ENCODE results near the gene DENND5B. TPM values are rescaled to one million over a fixed set of nuclear protein-coding genes. Genes with fewer than 3 reads are reported as not detected.
"Not testable (repeated sequence)": the region's sequence is repeated elsewhere in the genome, so short reads cannot be mapped to it uniquely, and the experiment has no call there.

The DENND5B gene
- total and polyA plus RNA-seq, 5 donors, result 9.6 to 38.7 (median 37.1) TPM

DNA sequence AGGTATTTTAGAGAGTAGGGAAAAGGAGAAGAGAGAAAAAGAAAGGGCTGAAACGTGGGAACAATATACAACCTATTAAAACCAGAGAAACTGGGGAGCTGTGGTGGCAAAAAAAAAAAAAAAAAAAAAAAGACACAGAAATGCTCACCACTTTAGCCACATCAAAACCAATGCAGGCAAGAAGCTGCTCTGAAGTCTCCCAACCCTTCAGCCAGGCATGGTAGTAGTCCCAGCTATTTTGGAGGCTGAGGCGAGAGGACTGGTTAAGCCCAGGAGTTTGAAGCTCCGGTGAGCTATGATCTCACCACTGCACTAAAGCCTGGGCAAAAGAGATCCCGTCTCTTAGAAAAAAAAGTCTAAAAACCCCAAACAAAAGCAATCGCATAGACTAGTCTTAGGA is 33.2 kb downstream of the DENND5B start:
- Histone ChIP-seq H3K4me3 (ENCODE audit: low read length) (no peak overlapping the region), H3K4me1 (ENCODE audit: control insufficient read depth, insufficient read depth, low read length) (no peaks in the 10 kb centered on the region), H3K27ac (ENCODE audit: low read length) (no peak overlapping the region), H3K9me3 (ENCODE audit: control insufficient read depth, low read length) (no peaks in the 10 kb centered on the region), H3K27me3 (ENCODE audit: control insufficient read depth, insufficient read depth) (no peaks in the 10 kb centered on the region)
- no peak for DNase-seq
- intact Hi-C loops (cut with DNase I), result no loop called here
- ATAC-seq, result no peak
- WGBS, result 91% methylated on average over 5 of the region's 5 CpGs

DNA sequence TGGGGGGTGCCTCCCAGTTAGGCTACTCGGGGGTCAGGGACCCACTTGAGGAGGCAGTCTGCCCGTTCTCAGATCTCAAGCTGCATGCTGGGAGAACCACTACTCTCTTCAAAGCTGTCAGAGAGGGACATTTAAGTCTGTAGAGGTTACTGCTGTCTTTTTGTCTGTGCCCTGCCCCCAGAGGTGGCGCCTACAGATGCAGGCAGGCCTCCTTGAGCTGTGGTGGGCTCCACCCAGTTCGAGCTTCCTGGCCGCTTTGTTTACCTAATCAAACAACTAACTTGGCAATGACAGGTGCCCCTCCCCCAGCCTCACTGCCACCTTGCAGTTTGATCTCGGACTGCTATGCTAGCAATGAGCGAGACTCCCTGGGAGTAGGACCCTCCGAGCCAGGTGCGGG is 35.5 kb downstream of the DENND5B start:
- H3K27ac ChIP-seq (ENCODE audit: low read length); H3K27me3 ChIP-seq (ENCODE audit: control insufficient read depth, insufficient read depth); H3K4me3 ChIP-seq (ENCODE audit: low read length); DNase-seq; intact Hi-C loops (cut with DNase I); ATAC-seq; H3K4me1 ChIP-seq (ENCODE audit: control insufficient read depth, insufficient read depth, low read length); H3K9me3 ChIP-seq (ENCODE audit: control insufficient read depth, low read length): not testable (repeated sequence)
- WGBS, result 97% methylated on average over 7 of the region's 9 CpGs

DNA sequence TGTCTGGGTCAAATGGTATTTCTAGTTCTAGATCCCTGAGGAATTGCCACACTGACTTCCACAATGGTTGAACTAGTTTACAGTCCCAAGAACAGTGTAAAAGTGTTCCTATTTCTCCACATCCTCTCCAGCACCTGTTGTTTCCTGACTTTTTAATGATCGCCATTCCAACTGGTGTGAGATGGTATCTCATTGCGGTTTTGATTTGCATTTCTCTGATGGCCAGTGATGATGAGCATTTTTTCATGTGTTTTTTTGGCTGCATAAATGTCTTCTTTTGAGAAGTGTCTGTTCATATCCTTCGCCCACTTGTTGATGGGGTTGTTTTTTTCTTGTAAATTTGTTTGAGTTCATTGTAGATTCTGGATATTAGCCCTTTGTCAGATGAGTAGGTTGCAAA is 40.3 kb downstream of the DENND5B start:
- H3K9me3 ChIP-seq (ENCODE audit: control insufficient read depth, low read length); H3K27ac ChIP-seq (ENCODE audit: low read length); H3K4me1 ChIP-seq (ENCODE audit: control insufficient read depth, insufficient read depth, low read length); DNase-seq; ATAC-seq; H3K27me3 ChIP-seq (ENCODE audit: control insufficient read depth, insufficient read depth); H3K4me3 ChIP-seq (ENCODE audit: low read length); intact Hi-C loops (cut with DNase I): not testable (repeated sequence)
- 87% methylated on average over 3 of the region's 3 CpGs for WGBS

DNA sequence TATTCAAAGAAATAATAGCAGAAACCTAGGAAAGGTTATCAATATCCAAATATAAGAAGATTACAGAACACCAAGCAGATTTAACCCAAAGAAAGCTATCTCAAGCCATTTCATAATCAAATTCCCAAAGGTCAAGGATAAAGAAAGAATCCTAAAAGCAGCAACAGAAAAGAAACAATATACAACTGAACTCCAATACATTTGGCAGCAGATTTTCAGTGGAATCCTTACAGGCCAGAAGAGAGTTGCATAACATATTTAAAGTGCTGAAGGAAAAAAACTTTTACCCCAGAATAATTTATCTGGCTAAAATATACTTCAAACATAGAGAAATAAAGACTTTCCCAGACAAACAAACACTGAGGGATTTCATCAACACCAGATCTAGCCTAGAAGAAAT is 54.3 kb downstream of the DENND5B start:
- Histone ChIP-seq H3K27ac (ENCODE audit: low read length) (no peak overlapping the region), H3K4me1 (ENCODE audit: control insufficient read depth, insufficient read depth, low read length) (peaks cover 3% of the 10 kb centered on the region), H3K4me3 (ENCODE audit: low read length) (no peak overlapping the region), H3K9me3 (ENCODE audit: control insufficient read depth, low read length) (no peaks in the 10 kb centered on the region), H3K27me3 (ENCODE audit: control insufficient read depth, insufficient read depth) (no peaks in the 10 kb centered on the region)
- ATAC-seq (no peak), DNase-seq (no peak)
- intact Hi-C loops (cut with DNase I), result no loop called here

DNA sequence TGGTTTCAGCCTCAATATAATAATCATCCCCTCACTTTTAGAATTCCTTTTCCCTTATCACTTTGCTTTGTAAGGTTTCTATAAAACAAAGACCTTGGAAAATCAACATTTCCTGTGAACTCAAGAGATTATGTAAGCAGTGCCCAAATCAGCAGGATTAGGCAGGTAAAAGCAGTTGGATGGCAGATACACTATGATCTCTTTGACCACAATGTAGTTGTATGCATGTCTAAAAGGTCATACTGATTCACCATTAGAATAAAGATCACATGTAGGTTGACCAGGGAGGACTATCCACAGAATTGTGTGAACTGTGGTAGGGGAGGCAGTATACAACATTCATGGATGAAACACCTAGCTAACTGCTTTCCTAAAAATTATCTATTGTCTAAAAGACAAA is 57.5 kb downstream of the DENND5B start:
- H3K27ac ChIP-seq (ENCODE audit: low read length), result no peak overlapping the region
- no peaks in the 10 kb centered on the region for H3K27me3 ChIP-seq (ENCODE audit: control insufficient read depth, insufficient read depth)
- no peak for ATAC-seq
- H3K4me3 ChIP-seq (ENCODE audit: low read length), result no peak overlapping the region
- peaks cover 3% of the 10 kb centered on the region for H3K4me1 ChIP-seq (ENCODE audit: control insufficient read depth, insufficient read depth, low read length)
- no peak for DNase-seq
- intact Hi-C loops (cut with DNase I), result no loop called here
- H3K9me3 ChIP-seq (ENCODE audit: control insufficient read depth, low read length), result no peaks in the 10 kb centered on the region

DNA sequence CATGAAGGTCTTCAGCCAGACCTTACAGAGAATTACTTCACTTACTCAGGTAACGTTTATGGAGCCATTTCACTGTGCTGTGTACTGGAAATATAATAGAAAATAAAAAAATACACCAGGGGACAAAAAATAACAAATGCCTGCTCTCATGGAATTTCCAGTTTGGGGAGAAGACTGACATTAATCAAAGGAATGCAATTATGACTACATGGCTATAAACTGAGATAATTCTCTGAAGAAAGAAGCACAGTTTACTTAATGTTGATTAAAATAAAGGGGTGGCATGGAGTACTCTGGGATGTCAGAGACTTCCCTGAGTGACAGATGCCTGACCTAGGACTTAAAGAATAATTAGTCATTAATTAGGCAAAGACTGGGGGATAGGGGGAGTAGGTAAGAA is 59.0 kb downstream of the DENND5B start:
- 70% methylated on average over 1 of the region's 1 CpG for WGBS
- intact Hi-C loops (cut with DNase I), result no loop called here
- Histone ChIP-seq H3K4me1 (ENCODE audit: control insufficient read depth, insufficient read depth, low read length) (peaks cover 6% of the 10 kb centered on the region), H3K4me3 (ENCODE audit: low read length) (no peak overlapping the region), H3K9me3 (ENCODE audit: control insufficient read depth, low read length) (no peaks in the 10 kb centered on the region), H3K27ac (ENCODE audit: low read length) (no peak overlapping the region), H3K27me3 (ENCODE audit: control insufficient read depth, insufficient read depth) (no peaks in the 10 kb centered on the region)
- DNase-seq (no peak), ATAC-seq (no peak)

DNA sequence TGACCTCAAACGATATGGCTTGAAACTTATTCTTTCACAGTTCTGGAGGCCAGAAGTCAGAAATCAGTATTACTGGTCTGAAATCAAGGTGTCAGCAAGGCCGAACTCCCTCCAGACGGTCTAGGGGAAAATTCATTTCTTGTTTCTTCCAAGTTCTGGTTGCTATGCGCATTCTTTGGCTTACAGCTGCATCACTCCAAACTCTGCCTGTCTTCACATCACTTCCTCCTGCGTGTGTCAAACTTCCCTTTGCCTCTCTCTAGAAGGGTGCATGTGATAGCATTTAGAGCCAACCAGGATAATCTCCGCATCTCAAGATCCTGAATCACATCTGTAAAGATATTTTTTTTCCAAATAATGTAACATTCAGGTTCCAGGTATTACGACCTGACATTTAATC is 62.8 kb downstream of the DENND5B start:
- Histone ChIP-seq H3K4me1 (ENCODE audit: control insufficient read depth, insufficient read depth, low read length) (peaks cover 7% of the 10 kb centered on the region), H3K27me3 (ENCODE audit: control insufficient read depth, insufficient read depth) (no peaks in the 10 kb centered on the region), H3K27ac (ENCODE audit: low read length) (no peak overlapping the region), H3K4me3 (ENCODE audit: low read length) (no peak overlapping the region), H3K9me3 (ENCODE audit: control insufficient read depth, low read length) (no peaks in the 10 kb centered on the region)
- ATAC-seq (no peak), DNase-seq (no peak)
- intact Hi-C loops (cut with DNase I), result no loop called here
- WGBS, result 93% methylated on average over 7 of the region's 7 CpGs

DNA sequence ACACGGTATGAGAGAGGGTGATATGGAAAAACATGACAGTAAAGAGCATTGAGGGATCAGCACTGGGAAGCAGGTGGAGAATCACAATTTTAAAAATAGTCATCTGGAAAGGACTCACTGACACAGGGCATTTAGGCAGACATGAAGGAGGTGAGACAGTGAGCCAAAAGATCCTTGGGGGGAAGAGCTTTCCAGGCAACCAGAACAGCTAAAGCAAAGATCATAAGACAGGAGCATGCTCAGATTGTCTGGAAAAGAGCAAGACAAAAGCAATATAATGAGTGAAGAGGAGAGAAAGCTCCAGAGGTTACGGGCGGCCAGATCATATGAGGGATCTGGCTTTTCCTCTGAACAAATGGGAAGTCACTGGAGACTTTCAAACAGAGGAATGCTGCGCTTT is 63.9 kb downstream of the DENND5B start:
- no peaks in the 10 kb centered on the region for H3K9me3 ChIP-seq (ENCODE audit: control insufficient read depth, low read length)
- ATAC-seq, result peak; percentile 39 to 50
- DNase-seq, result no peak
- no peaks in the 10 kb centered on the region for H3K27me3 ChIP-seq (ENCODE audit: control insufficient read depth, insufficient read depth)
- WGBS, result 88% methylated on average over 4 of the region's 4 CpGs
- intact Hi-C loops (cut with DNase I), result no loop called here
- H3K4me3 ChIP-seq (ENCODE audit: low read length), result peak overlapping the region; percentile 10
- H3K4me1 ChIP-seq (ENCODE audit: control insufficient read depth, insufficient read depth, low read length), result peaks cover 7% of the 10 kb centered on the region
- H3K27ac ChIP-seq (ENCODE audit: low read length), result peak overlapping the region; percentile 68

DNA sequence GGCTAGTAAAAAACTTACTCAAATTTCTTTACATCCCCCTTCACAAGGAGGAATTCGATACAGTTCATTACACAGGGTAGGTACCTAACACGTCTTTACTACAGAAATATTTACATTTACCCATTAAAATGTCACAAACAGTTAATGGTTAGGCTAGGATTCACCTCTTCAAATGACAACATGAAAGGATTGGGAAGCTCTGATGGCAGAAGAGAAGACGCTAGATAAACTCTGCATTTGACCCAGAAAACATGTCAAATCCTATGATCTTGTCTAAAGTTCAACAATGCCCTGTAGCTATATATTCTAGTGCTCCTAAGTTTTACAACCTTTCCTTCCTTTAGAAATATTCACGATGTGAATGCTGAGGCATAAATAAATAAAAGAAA is 64.8 kb downstream of the DENND5B start:
- H3K4me1 ChIP-seq (ENCODE audit: control insufficient read depth, insufficient read depth, low read length), result peaks cover 7% of the 10 kb centered on the region
- no peaks in the 10 kb centered on the region for H3K27me3 ChIP-seq (ENCODE audit: control insufficient read depth, insufficient read depth)
- H3K9me3 ChIP-seq (ENCODE audit: control insufficient read depth, low read length), result no peaks in the 10 kb centered on the region
- H3K27ac ChIP-seq (ENCODE audit: low read length), result no peak overlapping the region
- ATAC-seq (no peak), DNase-seq (no peak)
- 67% methylated on average over 4 of the region's 4 CpGs for WGBS
- no peak overlapping the region for H3K4me3 ChIP-seq (ENCODE audit: low read length)
- intact Hi-C loops (cut with DNase I), result no loop called here

DNA sequence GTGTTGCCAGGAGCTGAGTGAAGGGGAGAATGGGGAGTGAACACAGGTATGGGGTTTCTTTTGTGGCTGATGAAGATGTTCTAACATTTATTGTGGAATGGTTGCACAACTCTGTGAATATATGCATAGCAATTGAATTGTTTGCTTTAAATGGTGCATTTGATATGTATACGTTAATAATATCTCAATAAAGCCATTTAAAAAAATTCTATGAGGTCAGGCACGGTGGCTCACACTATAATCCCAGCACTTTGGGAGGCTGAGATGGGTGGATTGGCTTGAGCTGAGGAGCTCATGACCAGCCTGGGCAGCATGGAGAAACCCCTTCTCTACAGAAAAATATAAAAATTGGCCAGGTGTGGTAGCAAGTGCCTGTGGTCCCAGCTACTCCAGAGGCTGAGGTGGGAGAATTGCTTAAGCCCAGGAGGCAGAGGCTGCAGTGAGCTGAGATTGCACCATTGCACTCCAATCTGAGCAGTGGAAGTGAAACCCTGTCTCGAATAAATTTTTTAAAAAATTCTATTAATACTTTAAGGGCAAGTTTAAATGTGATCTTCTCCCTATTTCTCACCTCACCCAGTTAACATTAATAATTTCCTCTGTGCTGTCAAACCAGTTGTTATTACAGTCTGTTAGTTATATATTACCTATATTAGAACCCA is 65.3 kb downstream of the DENND5B start:
- Histone ChIP-seq H3K4me3 (ENCODE audit: low read length) (no peak overlapping the region), H3K27me3 (ENCODE audit: control insufficient read depth, insufficient read depth) (no peaks in the 10 kb centered on the region), H3K27ac (ENCODE audit: low read length) (no peak overlapping the region), H3K4me1 (ENCODE audit: control insufficient read depth, insufficient read depth, low read length) (peaks cover 7% of the 10 kb centered on the region), H3K9me3 (ENCODE audit: control insufficient read depth, low read length) (no peaks in the 10 kb centered on the region)
- DNase-seq (no peak), ATAC-seq (no peak)
- 90% methylated on average over 3 of the region's 3 CpGs for WGBS
- intact Hi-C loops (cut with DNase I), result no loop called here

DNA sequence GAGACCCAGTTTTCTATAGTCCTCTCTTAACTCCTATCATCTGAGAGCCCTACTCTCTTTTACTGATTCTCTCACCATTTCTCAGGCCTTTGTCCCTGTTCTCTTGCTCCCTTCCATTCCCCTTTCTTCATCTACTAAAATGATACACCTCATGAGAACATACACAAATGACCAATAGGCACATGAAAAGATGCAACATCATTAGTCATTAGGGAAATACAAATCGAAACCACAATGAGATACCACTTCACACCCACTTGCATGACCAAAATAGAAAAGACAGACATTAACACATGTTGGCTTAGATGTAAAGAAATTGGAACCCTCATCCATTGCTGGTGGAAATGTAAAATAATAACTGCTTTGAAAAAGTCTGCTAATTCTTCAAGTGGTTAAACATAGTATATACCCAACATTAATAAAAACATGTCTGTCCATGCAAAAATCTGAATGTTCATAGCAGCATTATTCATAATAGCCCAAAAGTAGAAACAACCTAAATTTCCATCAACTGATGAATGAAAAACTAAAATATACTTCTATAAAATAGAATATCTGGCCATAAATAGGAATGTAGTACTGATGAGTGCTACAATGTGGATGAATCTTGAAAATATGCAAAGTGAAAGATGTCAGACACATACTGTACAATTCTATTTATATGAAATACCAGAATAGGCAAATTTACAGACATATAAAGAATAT is 66.0 kb downstream of the DENND5B start:
- H3K9me3 ChIP-seq (ENCODE audit: control insufficient read depth, low read length), result no peaks in the 10 kb centered on the region
- peaks cover 7% of the 10 kb centered on the region for H3K4me1 ChIP-seq (ENCODE audit: control insufficient read depth, insufficient read depth, low read length)
- no peak for DNase-seq
- no peak overlapping the region for H3K27ac ChIP-seq (ENCODE audit: low read length)
- ATAC-seq, result no peak
- no peak overlapping the region for H3K4me3 ChIP-seq (ENCODE audit: low read length)
- intact Hi-C loops (cut with DNase I), result no loop called here
- WGBS, result 33% methylated on average over 1 of the region's 1 CpG
- H3K27me3 ChIP-seq (ENCODE audit: control insufficient read depth, insufficient read depth), result no peaks in the 10 kb centered on the region

DNA sequence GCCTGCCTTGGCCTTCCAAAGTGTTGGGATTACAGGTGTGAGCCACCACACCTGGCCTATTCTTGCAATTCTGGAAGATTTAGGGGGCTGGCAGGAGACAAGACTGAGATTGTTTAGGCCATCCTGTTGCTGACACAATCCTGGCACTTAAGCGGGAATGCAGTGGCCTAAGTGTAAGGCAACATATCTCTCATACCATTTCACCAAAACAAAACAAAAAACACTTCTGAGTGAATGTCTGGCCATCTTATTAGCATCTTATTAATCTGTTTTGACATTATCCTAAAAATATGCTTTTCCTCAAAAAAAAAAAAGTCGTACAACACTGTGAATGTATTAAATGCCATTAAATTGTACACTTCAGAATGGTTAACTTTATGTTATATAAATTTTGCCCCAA is 67.6 kb downstream of the DENND5B start:
- WGBS, result 92% methylated on average over 2 of the region's 2 CpGs
- intact Hi-C loops (cut with DNase I), result no loop called here

More for the DNA sequence above, 67.6 kb downstream of the DENND5B start:
- ATAC-seq (no peak), DNase-seq (no peak)
- H3K4me1 ChIP-seq (ENCODE audit: control insufficient read depth, insufficient read depth, low read length), result peaks cover 10% of the 10 kb centered on the region
- no peaks in the 10 kb centered on the region for H3K9me3 ChIP-seq (ENCODE audit: control insufficient read depth, low read length)
- no peak overlapping the region for H3K27ac ChIP-seq (ENCODE audit: low read length)
- no peaks in the 10 kb centered on the region for H3K27me3 ChIP-seq (ENCODE audit: control insufficient read depth, insufficient read depth)
- no peak overlapping the region for H3K4me3 ChIP-seq (ENCODE audit: low read length)
